Endothelial cell of umbilical vein (primary cell): ENCODE data around the gene EEF1E1. TPM values are rescaled to one million over a fixed set of nuclear protein-coding genes. Genes with fewer than 3 reads are reported as not detected.

Experiments
- BruUV-seq: library from RNA; stranded (reverse); fragments of 400-500 nt; replicated peaks from 2 replicates; lab custom pipeline; 2021; lab: Mats Ljungman, UMichigan
- CTCF ChIA-PET: fragments of 300-600, 350-600 bp; sonication (Branson Sonifier 250); formaldehyde crosslinking; loops from one replicate; lab custom pipeline; 2021; ENCODE audit warnings: antibody characterized with exemption, inconsistent platforms; lab: Charles Lee
- POLR2A ChIA-PET: fragments of 300-600, 350-600 bp; sonication (Branson Sonifier 250); formaldehyde crosslinking; loops from one replicate; lab custom pipeline; 2021; ENCODE audit warnings: antibody characterized with exemption, inconsistent platforms; lab: Charles Lee
- DNase-seq: peaks from one replicate; pipeline ENCODE4 v3.0.0-alpha.2; 2011; ENCODE audit warnings: low read depth, low spot score
- FAIRE-seq: peaks from 2 replicates; lab custom pipeline; 2011; peaks lifted over from hg19 to GRCh38; lab: Jason Lieb, UNC
- H2AFZ ChIP-seq: 2 replicates; pipeline ENCODE4 v1.6.0; 2012; ENCODE audit warnings: low read depth, low read length, control low read depth, inconsistent platforms
- H3K27ac ChIP-seq: 2 replicates; pipeline ENCODE4 v1.5.1; 2011; ENCODE audit warnings: low read depth, mild to moderate bottlenecking, control low read depth, low read length, moderate library complexity; ENCODE audit not compliant: insufficient read depth
- H3K27me3 ChIP-seq, 2 experiments: 2 replicates each; pipeline versions ENCODE4 v1.6.0 to v1.6.1; 2011; ENCODE audit warnings: low read length in 2 of 2, mixed read lengths in 1 of 2; ENCODE audit not compliant: control insufficient read depth in 2 of 2, insufficient read depth in 2 of 2
- H3K36me3 ChIP-seq, 2 experiments: 2 replicates in 1 of 2; 3 replicates in 1 of 2; pipeline ENCODE4 v1.5.1; 2011; ENCODE audit warnings: low read length in 2 of 2, mild to moderate bottlenecking in 1 of 2, moderate library complexity in 1 of 2; ENCODE audit not compliant: control insufficient read depth in 2 of 2, insufficient read depth in 2 of 2; ENCODE audit errors: extremely low read depth in 1 of 2
- H3K4me1 ChIP-seq: 3 replicates; pipeline ENCODE4 v1.5.1; 2011; ENCODE audit warnings: mild to moderate bottlenecking, low read length; ENCODE audit not compliant: control insufficient read depth, insufficient read depth; ENCODE audit errors: extremely low read depth
- H3K4me2 ChIP-seq: 2 replicates; pipeline ENCODE4 v1.6.1; 2011; ENCODE audit warnings: low read length, control low read depth, mixed read lengths; ENCODE audit not compliant: insufficient read depth
- H3K4me3 ChIP-seq, 3 experiments: fragments of 200-600 bp in 1 of 3; sonication (generic), shearing (Covaris generic) in 1 of 3; replicated peaks in 1 of 3; 2 replicates each; pipeline ENCODE4 v1.5.1; 2011 to 2016; ENCODE audit warnings: control low read depth in 3 of 3, low read length in 3 of 3, mild to moderate bottlenecking in 2 of 3, inconsistent platforms in 1 of 3, low read depth in 1 of 3, moderate library complexity in 1 of 3; ENCODE audit not compliant: insufficient read depth in 1 of 3
- H3K79me2 ChIP-seq: 2 replicates; pipeline ENCODE4 v1.6.0; 2012; ENCODE audit warnings: low read length, inconsistent platforms; ENCODE audit not compliant: control insufficient read depth, insufficient read depth
- H3K9ac ChIP-seq: replicated peaks from 2 replicates; pipeline ENCODE3; 2011; ENCODE audit warnings: low read length, control low read depth; ENCODE audit not compliant: insufficient read depth; ENCODE audit errors: extremely low read depth
- H3K9me1 ChIP-seq: replicated peaks from 3 replicates; pipeline ENCODE4 v1.6.0; 2011; ENCODE audit warnings: mild to moderate bottlenecking, low read length; ENCODE audit not compliant: control insufficient read depth, insufficient read depth; ENCODE audit errors: extremely low read depth
- H3K9me3 ChIP-seq: replicated peaks from 2 replicates; pipeline ENCODE4 v1.5.1; 2012; ENCODE audit warnings: low read length, inconsistent platforms; ENCODE audit not compliant: control insufficient read depth, insufficient read depth
- H4K20me1 ChIP-seq: replicated peaks from 2 replicates; pipeline ENCODE3; 2011; ENCODE audit warnings: mild to moderate bottlenecking, low read length; ENCODE audit not compliant: control insufficient read depth, insufficient read depth; ENCODE audit errors: extremely low read depth
- CTCF ChIP-seq, 2 donors: IDR thresholded peaks; 1 replicate in 1 of 2; 2 replicates in 1 of 2; pipeline ENCODE4 v1.5.1; 2011; ENCODE audit warnings: low read length in 2 of 2, mild to moderate bottlenecking in 2 of 2, moderate library complexity in 2 of 2, control low read depth in 1 of 2, inconsistent platforms in 1 of 2, low read depth in 1 of 2; ENCODE audit not compliant: insufficient read depth in 1 of 2; ENCODE audit errors: extremely low read depth in 1 of 2
- EZH2 ChIP-seq: IDR thresholded peaks from 2 replicates; pipeline ENCODE4 v1.6.1; 2012; ENCODE audit warnings: borderline replicate concordance, low read depth, mild to moderate bottlenecking, moderate library complexity, low read length, inconsistent platforms; ENCODE audit not compliant: severe bottlenecking
- FOS ChIP-seq: IDR thresholded peaks from 2 replicates; pipeline ENCODE4 v1.6.1; 2011; ENCODE audit warnings: mild to moderate bottlenecking, low read length, moderate library complexity, borderline replicate concordance; ENCODE audit not compliant: insufficient read depth
- GATA2 ChIP-seq: IDR thresholded peaks from 2 replicates; pipeline ENCODE4 v1.7.0; 2011; ENCODE audit warnings: low read depth, mild to moderate bottlenecking, moderate library complexity, mixed read lengths, low read length; ENCODE audit not compliant: insufficient read length, insufficient read depth
- JUN ChIP-seq: IDR thresholded peaks from 2 replicates; pipeline ENCODE4 v1.6.1; 2011; ENCODE audit warnings: borderline replicate concordance, low read depth; ENCODE audit not compliant: insufficient read length, insufficient read depth
- MAX ChIP-seq: IDR thresholded peaks from 2 replicates; pipeline ENCODE4 v1.6.1; 2011; ENCODE audit not compliant: insufficient read depth, insufficient read length
- MYC ChIP-seq: IDR thresholded peaks from one replicate; pipeline ENCODE4 v1.6.1; 2011; ENCODE audit warnings: mild to moderate bottlenecking, low read depth, low read length
- POLR2A ChIP-seq: IDR thresholded peaks from 2 replicates; pipeline ENCODE4 v1.6.1; 2012; ENCODE audit warnings: low read depth, mild to moderate bottlenecking, control low read depth, low read length
- POLR2AphosphoS5 ChIP-seq: IDR thresholded peaks from 2 replicates; pipeline ENCODE4 v1.6.1; 2012; ENCODE audit warnings: low read depth, mild to moderate bottlenecking, control low read depth, low read length, moderate library complexity; ENCODE audit not compliant: insufficient read depth
- dilution Hi-C: fragments of 300-500 bp; cut with MboI; formaldehyde crosslinking; loops from one replicate; pipeline ENCODE4 v1.15.0; 2019; ENCODE audit warnings: low sequenced_read_pairs; ENCODE audit not compliant: extremely low pct_ligation_motif_present
- intact Hi-C: fragments of 100-400 bp; cut with micrococcal nuclease; formaldehyde crosslinking; loops from one replicate; pipeline ENCODE4 v1.10.0; 2022
- polyA plus RNA-seq, 4 experiments: library from polyadenylated mRNA; depleted of rRNA in 3 of 4; stranded (reverse) in 3 of 4; unstranded in 1 of 4; fragments of >200 nt; gene quantifications; 2 replicates each; pipeline versions ENCODE4 v1.2.1 to v1.2.3, GENCODE V29; 2011 to 2012; ENCODE audit warnings: missing spikeins in 1 of 4
- total RNA-seq: library from RNA; stranded (reverse); gene quantifications from 2 replicates; pipeline ENCODE4 v1.2.3, GENCODE V29; 2021

Gene EEF1E1
- total and polyA plus RNA-seq, 2 donors (not counting 3 experiments of a cell fraction or from before 2014, with no cell fraction given) = 53.8 to 58.1 TPM

GRCh38 chr6:8060346-8060745, 42.0 kb downstream of the EEF1E1 start:
- Histone ChIP-seq H2AFZ (no peak overlapping the region), H3K4me2 (no peak overlapping the region), H3K36me3 (peaks cover 0 to 4% of the 10 kb centered on the region in 2 experiments), H3K4me3 (no peak overlapping the region), H3K4me1 (peaks cover 31% of the 10 kb centered on the region), H3K9me3 (no peaks in the 10 kb centered on the region), H4K20me1 (no peaks in the 10 kb centered on the region), H3K79me2 (peaks cover 22% of the 10 kb centered on the region), H3K9ac (no peak overlapping the region), H3K27me3 (no peaks in the 10 kb centered on the region), H3K27ac (no peak overlapping the region), H3K9me1 (no peaks in the 10 kb centered on the region)
- ChIA-PET POLR2A (no interaction called here), CTCF (interaction anchor here (1.7 to 5.2 kb wide), 2 partner anchors 25 to 338 kb away, joined by 7 to 127 read pairs; no protein-coding TSS in a partner anchor)
- no peak for TF ChIP-seq EZH2
- TF ChIP-seq MYC = no peak
- TF ChIP-seq FOS = no peak
- TF ChIP-seq GATA2 = no peak
- no peak for TF ChIP-seq POLR2A
- no peak for TF ChIP-seq POLR2AphosphoS5
- TF ChIP-seq JUN = no peak
- TF ChIP-seq CTCF (IDR thresholded peaks at IDR 0.05; ENCODE audit: extremely low read depth in 1 of 2, insufficient read depth in 1 of 2, low read depth in 1 of 2, low read length in 2 of 2) = no peak
- no peak for TF ChIP-seq MAX
- FAIRE-seq = no peak
- dilution Hi-C loops = no loop called here
- no peak for DNase-seq
- intact Hi-C loops = loop anchor here (5.0 to 10.0 kb wide), 2 partner anchors 666 to 748 kb away; partner anchors contain the start of gene SSR1
- BruUV-seq = no TSS peak
